OCI-LY7 (cell line): ENCODE measurements around the gene CDX1.

Experiments
- CTCF ChIP-seq: fragments of 200-600 bp; sonication (generic); conservative IDR thresholded peaks from 2 replicates; pipeline ENCODE4 v1.5.1; 2014; ENCODE audit warnings: mild to moderate bottlenecking, antibody characterized with exemption, low read length, moderate library complexity, mixed read lengths
- EZH2phosphoT487 ChIP-seq: fragments of 200-600 bp; sonication (generic); IDR thresholded peaks from 2 replicates; pipeline ENCODE4 v1.6.1; 2018; ENCODE audit warnings: low read depth, borderline replicate concordance, mild to moderate bottlenecking, mixed run types, antibody characterized with exemption, low read length, moderate library complexity, mixed read lengths

DNA sequence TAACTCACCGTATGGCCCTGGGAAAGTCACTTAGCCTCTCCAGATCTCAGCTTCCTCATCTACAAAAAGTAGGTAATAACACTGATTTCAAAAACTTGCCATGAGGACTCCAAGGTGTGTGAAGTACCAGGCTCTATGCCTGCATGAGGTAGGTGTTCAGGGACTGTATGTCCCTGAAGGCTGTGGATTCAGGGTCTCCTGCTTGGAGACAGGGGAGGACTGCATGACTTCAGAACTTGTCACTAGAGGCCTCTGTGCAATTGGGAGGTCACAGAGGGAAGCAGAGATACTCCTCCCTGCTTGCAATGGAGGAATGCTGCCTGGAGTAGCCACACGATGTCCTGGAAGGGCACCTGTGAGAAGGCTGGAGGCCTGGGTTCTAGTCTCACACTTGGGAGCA, 13.1 kb upstream of the CDX1 start:
- TF ChIP-seq CTCF (no peak), EZH2phosphoT487 (no peak)
